K562 (cell line): ENCODE results near the gene ALAS2. TPM values are rescaled to one million over a fixed set of nuclear protein-coding genes. Genes with fewer than 3 reads are reported as not detected.

Experiments used
- ATAC-seq: fragments of 200-7000 bp; cut with Tn5 transposase; 3 replicates; pipeline ENCODE4 v1.9.1; 2020; ENCODE audit warnings: moderate library complexity
- BruUV-seq: library from RNA; stranded (reverse); fragments of 400-500 nt; replicated peaks from 2 replicates; lab custom pipeline; 2021; lab: Mats Ljungman, UMichigan
- CTCF ChIA-PET: fragments of 300-600 bp; formaldehyde crosslinking; extraction: SDS; loops from one replicate; lab custom pipeline; 2021; ENCODE audit warnings: low intra/inter-chr PET ratio; lab: Yijun Ruan, JAX
- POLR2A ChIA-PET: fragments of 300-600, 350-650 bp; sonication (Branson Sonifier 250); formaldehyde crosslinking; extraction: SDS; loops from one replicate; lab custom pipeline; 2021; ENCODE audit warnings: antibody characterized with exemption, inconsistent platforms; lab: Yijun Ruan, JAX
- DNase-seq, 4 experiments: peaks; one replicate each; pipeline versions ENCODE4 v3.0.0 to v3.0.0-alpha.2; 2011 to 2018; ENCODE audit warnings: low spot score in 3 of 4, mixed read lengths in 3 of 4; ENCODE audit errors: extremely low read depth in 1 of 4
- FAIRE-seq: peaks from 2 replicates; lab custom pipeline; 2011; peaks lifted over from hg19 to GRCh38; lab: Jason Lieb, UNC
- H2AFZ ChIP-seq: 2 replicates; pipeline ENCODE4 v1.6.0; 2011; ENCODE audit warnings: low read depth, low read length, control low read depth, inconsistent platforms
- H3K27ac ChIP-seq: fragments of 200-600 bp; 3 replicates; pipeline ENCODE4 v1.8.0; 2011; ENCODE audit warnings: low read depth, mild to moderate bottlenecking, control low read depth, inconsistent platforms, low read length, moderate library complexity, mixed read lengths; ENCODE audit errors: extremely low read depth
- H3K27me3 ChIP-seq, 2 experiments: fragments of 300-600 bp in 1 of 2; 2 replicates in 1 of 2; 3 replicates in 1 of 2; pipeline versions ENCODE4 v1.6.0 to v1.8.0; 2011; ENCODE audit warnings: inconsistent platforms in 2 of 2, low read length in 2 of 2, mild to moderate bottlenecking in 1 of 2, mixed read lengths in 1 of 2, moderate library complexity in 1 of 2; ENCODE audit not compliant: control insufficient read depth in 2 of 2, insufficient read depth in 2 of 2
- H3K36me3 ChIP-seq: fragments of 300-600 bp; 3 replicates; pipeline ENCODE4 v1.8.0; 2011; ENCODE audit warnings: mild to moderate bottlenecking, low read length, inconsistent platforms; ENCODE audit not compliant: control insufficient read depth, insufficient read depth
- H3K4me1 ChIP-seq, 2 experiments: fragments of 200-600 bp in 1 of 2; replicated peaks in 1 of 2; 2 replicates in 1 of 2; 3 replicates in 1 of 2; pipeline versions ENCODE4 v1.5.1 to v1.8.0; 2011; ENCODE audit warnings: inconsistent platforms in 2 of 2, low read length in 2 of 2, mild to moderate bottlenecking in 1 of 2, mixed read lengths in 1 of 2, moderate library complexity in 1 of 2; ENCODE audit not compliant: control insufficient read depth in 2 of 2, insufficient read depth in 2 of 2
- H3K4me2 ChIP-seq: 2 replicates; pipeline ENCODE4 v1.6.1; 2011; ENCODE audit warnings: low read length, control low read depth, inconsistent platforms, mixed read lengths; ENCODE audit not compliant: insufficient read depth
- H3K4me3 ChIP-seq: fragments of 200-600 bp; sonication (generic), shearing (Covaris generic); 2 replicates; pipeline ENCODE4 v1.5.1; 2016; ENCODE audit warnings: control low read depth, inconsistent platforms
- H3K79me2 ChIP-seq: fragments of 200-600 bp; 3 replicates; pipeline ENCODE4 v1.8.0; 2011; ENCODE audit warnings: low read length, inconsistent platforms; ENCODE audit not compliant: control insufficient read depth, insufficient read depth
- H3K9ac ChIP-seq, 2 experiments: 2 replicates each; pipeline versions ENCODE4 v1.6.0 to v1.6.1; 2011; ENCODE audit warnings: low read depth in 2 of 2, low read length in 2 of 2, control low read depth in 1 of 2, inconsistent platforms in 1 of 2, mild to moderate bottlenecking in 1 of 2, mixed read lengths in 1 of 2; ENCODE audit not compliant: insufficient read depth in 1 of 2
- H3K9me1 ChIP-seq: one replicate; pipeline ENCODE4 v1.6.0; 2011; ENCODE audit warnings: inconsistent platforms, mild to moderate bottlenecking, low read length, moderate library complexity; ENCODE audit not compliant: control insufficient read depth, insufficient read depth
- H3K9me3 ChIP-seq: replicated peaks from 2 replicates; pipeline ENCODE4 v1.5.1; 2011; ENCODE audit warnings: low read depth, low read length, inconsistent platforms; ENCODE audit not compliant: control insufficient read depth, insufficient read depth
- H4K20me1 ChIP-seq: replicated peaks from 2 replicates; pipeline ENCODE4 v1.6.1; 2011; ENCODE audit warnings: low read length, inconsistent platforms, mixed read lengths; ENCODE audit not compliant: control insufficient read depth, insufficient read depth
- E2F6 ChIP-seq, 2 experiments: IDR thresholded peaks; 2 replicates each; pipeline ENCODE4 v1.6.1; 2011; ENCODE audit warnings: borderline replicate concordance in 1 of 2, control low read depth in 1 of 2, low read depth in 1 of 2, low read length in 1 of 2, mild to moderate bottlenecking in 1 of 2, mixed read lengths in 1 of 2, moderate library complexity in 1 of 2; ENCODE audit not compliant: insufficient read depth in 1 of 2, insufficient read length in 1 of 2, poor library complexity in 1 of 2, severe bottlenecking in 1 of 2; ENCODE audit errors: extremely low read depth in 1 of 2
- JUND ChIP-seq, 2 experiments: IDR thresholded peaks; 2 replicates in 1 of 2; 3 replicates in 1 of 2; pipeline ENCODE4 v1.6.1; 2011; ENCODE audit warnings: borderline replicate concordance in 2 of 2, low read depth in 2 of 2, low read length in 2 of 2, improper control_type of control experiment in 1 of 2, missing biosample characterization in 1 of 2, missing genetic modification characterization in 1 of 2, missing genetic modification reagents in 1 of 2
- MED1 ChIP-seq: sonication (generic); formaldehyde crosslinking; IDR thresholded peaks from 2 replicates; pipeline ENCODE4 v1.8.1; 2023; ENCODE audit warnings: missing genetic modification reagents, borderline replicate concordance
- WGBS: fragments of 100-300 bp; shearing (Covaris generic); methylation state at CpG from one replicate; pipeline ENCODE4 v1.1.6; 2016; ENCODE audit warnings: low coverage, mixed read lengths; ENCODE audit not compliant: insufficient coverage; ENCODE audit errors: missing lambda C conversion rate; 5-methylcytosine and 5-hydroxymethylcytosine counted together
- in situ Hi-C: fragments of 300-500 bp; cut with MboI; formaldehyde crosslinking; loops from 4 replicates; pipeline ENCODE4 v1.15.0; 2018; ENCODE audit warnings: inconsistent platforms, mixed read lengths
- intact Hi-C: fragments of 100-400 bp; cut with micrococcal nuclease; formaldehyde crosslinking; loops from 2 replicates; pipeline ENCODE4 v1.14.2; 2022
- polyA plus RNA-seq, 8 experiments: library from polyadenylated mRNA; depleted of rRNA in 4 of 8; stranded (reverse) in 5 of 8; unstranded in 3 of 8; fragments of >200 nt; fragmentation: Nextera tagmentation in 2 of 8; fragmentation: Illumina TruSeq in 1 of 8; extraction: Ambion mirVana in 2 of 8; extraction: Trizol in 1 of 8; gene quantifications; 2 replicates each; pipeline versions ENCODE4 v1.2.1 to v1.2.3, GENCODE V29; 2011 to 2014; ENCODE audit warnings: inconsistent platforms in 1 of 8, missing spikeins in 1 of 8
- total RNA-seq, 7 experiments: library from RNA; depleted of rRNA in 6 of 7; stranded (reverse); fragments of >200 nt in 6 of 7; fragmentation: Illumina TruSeq in 2 of 7; extraction: Trizol in 2 of 7; gene quantifications; 2 replicates each; pipeline versions ENCODE4 v1.2.1 to v1.2.3, GENCODE V29; 2011 to 2021; ENCODE audit warnings: low replicate concordance in 1 of 7
- TF ChIP-seq, protein P1 (sequence below), 2 experiments: fragments of 450-650 bp in 1 of 2; sonication (generic) in 1 of 2; formaldehyde crosslinking in 1 of 2; IDR thresholded peaks in 1 of 2; conservative IDR thresholded peaks in 1 of 2; 2 replicates each; pipeline versions ENCODE4 v1.6.1 to v1.8.1; 2016 to 2023; ENCODE audit warnings: mild to moderate bottlenecking in 2 of 2, moderate library complexity in 2 of 2, inconsistent platforms in 1 of 2, missing genetic modification reagents in 1 of 2
- TF ChIP-seq, protein P2 (sequence below): fragments of 450-650 bp; IDR thresholded peaks from 2 replicates; pipeline ENCODE4 v1.6.1; 2016; ENCODE audit warnings: mild to moderate bottlenecking, moderate library complexity

The ALAS2 gene
- total and polyA plus RNA-seq, 9 of the 15 experiments (the other 6 are each of a cell fraction or from before 2014, with no cell fraction given) = 14.6 to 101 (median 33.4) TPM

DNA sequence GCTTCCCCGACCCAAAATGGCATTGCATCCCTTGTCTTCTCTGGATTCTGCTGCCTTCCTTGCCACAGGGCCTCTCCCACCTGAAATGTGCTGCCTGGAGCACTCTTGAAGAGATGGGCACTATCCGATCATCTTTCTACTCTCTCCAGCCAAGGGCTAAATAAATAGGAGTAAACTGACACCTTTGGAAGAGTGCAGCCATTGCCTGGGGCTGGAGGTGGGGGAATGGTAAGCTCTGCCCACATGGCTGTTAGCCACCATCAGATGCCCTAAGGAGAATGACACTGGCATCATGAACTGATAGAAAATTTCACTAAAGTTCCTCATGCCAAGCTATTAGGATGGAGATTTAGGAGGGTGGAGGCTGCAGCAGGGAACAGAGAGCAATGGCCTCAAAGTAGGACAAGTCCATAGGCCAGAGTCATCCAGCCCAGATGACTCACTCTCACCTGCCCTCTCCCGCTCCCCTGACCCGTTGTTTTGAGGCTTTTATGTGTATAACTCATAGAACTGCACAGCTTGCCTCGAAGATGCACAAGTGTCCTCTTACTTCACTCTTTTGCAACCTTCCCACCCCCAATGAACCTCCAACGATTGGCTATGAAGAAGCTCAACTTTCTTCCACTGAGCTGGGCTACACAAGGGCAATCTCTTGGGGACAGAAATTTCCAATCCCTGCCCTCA is 36.0 kb downstream of the ALAS2 start:
- ATAC-seq (no peak), FAIRE-seq (no peak), DNase-seq (no peak)
- BruUV-seq = no TSS peak
- no peaks in the 10 kb centered on the region for H3K9me3 ChIP-seq
- in situ Hi-C loops = no loop called here
- intact Hi-C loops = no loop called here
- no peak overlapping the region for H3K9ac ChIP-seq
- WGBS = 24% methylated on average over 6 of the region's 6 CpGs
- no peak overlapping the region for H2AFZ ChIP-seq
- H3K36me3 ChIP-seq = no peaks in the 10 kb centered on the region
- no peak overlapping the region for H3K4me3 ChIP-seq
- peaks cover 0 to 24% of the 10 kb centered on the region in 2 experiments; a peak in 2 of 5 replicates for H3K4me1 ChIP-seq
- ChIA-PET CTCF (no interaction called here), POLR2A (no interaction called here)
- no peak overlapping the region for H3K4me2 ChIP-seq
- H3K27ac ChIP-seq = no peak overlapping the region
- H4K20me1 ChIP-seq = no peaks in the 10 kb centered on the region
- no peaks in the 10 kb centered on the region for H3K9me1 ChIP-seq
- H3K27me3 ChIP-seq = 0 out of 5 replicates have a peak, but pooled peaks cover 0 to 5% of the 10 kb centered on the region in 2 experiments
- H3K79me2 ChIP-seq = no peaks in the 10 kb centered on the region
- peak; percentile 52; the same call in 1 of the 2 replicates for TF ChIP-seq JUND (IDR thresholded peaks at IDR 0.05; ENCODE audit: borderline replicate concordance, low read depth, low read length)
- no peak; the same call in 2 of the 3 replicates for TF ChIP-seq JUND (tag; IDR thresholded peaks at IDR 0.05; ENCODE audit: borderline replicate concordance, low read depth, low read length)
- peak in 1 of 2 experiments; percentile 31 for TF ChIP-seq E2F6 (IDR thresholded peaks at IDR 0.05; ENCODE audit: borderline replicate concordance in 1 of 2, extremely low read depth in 1 of 2, insufficient read depth in 1 of 2, insufficient read length in 1 of 2, low read depth in 1 of 2, low read length in 1 of 2, poor library complexity in 1 of 2, severe bottlenecking in 1 of 2)
- no peak for TF ChIP-seq MED1 (CRISPR knock-in tag)
- TF ChIP-seq, protein P1, sequence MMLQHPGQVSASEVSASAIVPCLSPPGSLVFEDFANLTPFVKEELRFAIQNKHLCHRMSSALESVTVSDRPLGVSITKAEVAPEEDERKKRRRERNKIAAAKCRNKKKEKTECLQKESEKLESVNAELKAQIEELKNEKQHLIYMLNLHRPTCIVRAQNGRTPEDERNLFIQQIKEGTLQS (IDR thresholded peaks at IDR 0.05) = peak; percentile 42; the same call in 1 of the 2 replicates
- TF ChIP-seq, protein P1 (CRISPR knock-in tag; conservative IDR thresholded peaks at IDR 0.05) = no peak
- TF ChIP-seq, protein P2, sequence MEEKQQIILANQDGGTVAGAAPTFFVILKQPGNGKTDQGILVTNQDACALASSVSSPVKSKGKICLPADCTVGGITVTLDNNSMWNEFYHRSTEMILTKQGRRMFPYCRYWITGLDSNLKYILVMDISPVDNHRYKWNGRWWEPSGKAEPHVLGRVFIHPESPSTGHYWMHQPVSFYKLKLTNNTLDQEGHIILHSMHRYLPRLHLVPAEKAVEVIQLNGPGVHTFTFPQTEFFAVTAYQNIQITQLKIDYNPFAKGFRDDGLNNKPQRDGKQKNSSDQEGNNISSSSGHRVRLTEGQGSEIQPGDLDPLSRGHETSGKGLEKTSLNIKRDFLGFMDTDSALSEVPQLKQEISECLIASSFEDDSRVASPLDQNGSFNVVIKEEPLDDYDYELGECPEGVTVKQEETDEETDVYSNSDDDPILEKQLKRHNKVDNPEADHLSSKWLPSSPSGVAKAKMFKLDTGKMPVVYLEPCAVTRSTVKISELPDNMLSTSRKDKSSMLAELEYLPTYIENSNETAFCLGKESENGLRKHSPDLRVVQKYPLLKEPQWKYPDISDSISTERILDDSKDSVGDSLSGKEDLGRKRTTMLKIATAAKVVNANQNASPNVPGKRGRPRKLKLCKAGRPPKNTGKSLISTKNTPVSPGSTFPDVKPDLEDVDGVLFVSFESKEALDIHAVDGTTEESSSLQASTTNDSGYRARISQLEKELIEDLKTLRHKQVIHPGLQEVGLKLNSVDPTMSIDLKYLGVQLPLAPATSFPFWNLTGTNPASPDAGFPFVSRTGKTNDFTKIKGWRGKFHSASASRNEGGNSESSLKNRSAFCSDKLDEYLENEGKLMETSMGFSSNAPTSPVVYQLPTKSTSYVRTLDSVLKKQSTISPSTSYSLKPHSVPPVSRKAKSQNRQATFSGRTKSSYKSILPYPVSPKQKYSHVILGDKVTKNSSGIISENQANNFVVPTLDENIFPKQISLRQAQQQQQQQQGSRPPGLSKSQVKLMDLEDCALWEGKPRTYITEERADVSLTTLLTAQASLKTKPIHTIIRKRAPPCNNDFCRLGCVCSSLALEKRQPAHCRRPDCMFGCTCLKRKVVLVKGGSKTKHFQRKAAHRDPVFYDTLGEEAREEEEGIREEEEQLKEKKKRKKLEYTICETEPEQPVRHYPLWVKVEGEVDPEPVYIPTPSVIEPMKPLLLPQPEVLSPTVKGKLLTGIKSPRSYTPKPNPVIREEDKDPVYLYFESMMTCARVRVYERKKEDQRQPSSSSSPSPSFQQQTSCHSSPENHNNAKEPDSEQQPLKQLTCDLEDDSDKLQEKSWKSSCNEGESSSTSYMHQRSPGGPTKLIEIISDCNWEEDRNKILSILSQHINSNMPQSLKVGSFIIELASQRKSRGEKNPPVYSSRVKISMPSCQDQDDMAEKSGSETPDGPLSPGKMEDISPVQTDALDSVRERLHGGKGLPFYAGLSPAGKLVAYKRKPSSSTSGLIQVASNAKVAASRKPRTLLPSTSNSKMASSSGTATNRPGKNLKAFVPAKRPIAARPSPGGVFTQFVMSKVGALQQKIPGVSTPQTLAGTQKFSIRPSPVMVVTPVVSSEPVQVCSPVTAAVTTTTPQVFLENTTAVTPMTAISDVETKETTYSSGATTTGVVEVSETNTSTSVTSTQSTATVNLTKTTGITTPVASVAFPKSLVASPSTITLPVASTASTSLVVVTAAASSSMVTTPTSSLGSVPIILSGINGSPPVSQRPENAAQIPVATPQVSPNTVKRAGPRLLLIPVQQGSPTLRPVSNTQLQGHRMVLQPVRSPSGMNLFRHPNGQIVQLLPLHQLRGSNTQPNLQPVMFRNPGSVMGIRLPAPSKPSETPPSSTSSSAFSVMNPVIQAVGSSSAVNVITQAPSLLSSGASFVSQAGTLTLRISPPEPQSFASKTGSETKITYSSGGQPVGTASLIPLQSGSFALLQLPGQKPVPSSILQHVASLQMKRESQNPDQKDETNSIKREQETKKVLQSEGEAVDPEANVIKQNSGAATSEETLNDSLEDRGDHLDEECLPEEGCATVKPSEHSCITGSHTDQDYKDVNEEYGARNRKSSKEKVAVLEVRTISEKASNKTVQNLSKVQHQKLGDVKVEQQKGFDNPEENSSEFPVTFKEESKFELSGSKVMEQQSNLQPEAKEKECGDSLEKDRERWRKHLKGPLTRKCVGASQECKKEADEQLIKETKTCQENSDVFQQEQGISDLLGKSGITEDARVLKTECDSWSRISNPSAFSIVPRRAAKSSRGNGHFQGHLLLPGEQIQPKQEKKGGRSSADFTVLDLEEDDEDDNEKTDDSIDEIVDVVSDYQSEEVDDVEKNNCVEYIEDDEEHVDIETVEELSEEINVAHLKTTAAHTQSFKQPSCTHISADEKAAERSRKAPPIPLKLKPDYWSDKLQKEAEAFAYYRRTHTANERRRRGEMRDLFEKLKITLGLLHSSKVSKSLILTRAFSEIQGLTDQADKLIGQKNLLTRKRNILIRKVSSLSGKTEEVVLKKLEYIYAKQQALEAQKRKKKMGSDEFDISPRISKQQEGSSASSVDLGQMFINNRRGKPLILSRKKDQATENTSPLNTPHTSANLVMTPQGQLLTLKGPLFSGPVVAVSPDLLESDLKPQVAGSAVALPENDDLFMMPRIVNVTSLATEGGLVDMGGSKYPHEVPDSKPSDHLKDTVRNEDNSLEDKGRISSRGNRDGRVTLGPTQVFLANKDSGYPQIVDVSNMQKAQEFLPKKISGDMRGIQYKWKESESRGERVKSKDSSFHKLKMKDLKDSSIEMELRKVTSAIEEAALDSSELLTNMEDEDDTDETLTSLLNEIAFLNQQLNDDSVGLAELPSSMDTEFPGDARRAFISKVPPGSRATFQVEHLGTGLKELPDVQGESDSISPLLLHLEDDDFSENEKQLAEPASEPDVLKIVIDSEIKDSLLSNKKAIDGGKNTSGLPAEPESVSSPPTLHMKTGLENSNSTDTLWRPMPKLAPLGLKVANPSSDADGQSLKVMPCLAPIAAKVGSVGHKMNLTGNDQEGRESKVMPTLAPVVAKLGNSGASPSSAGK = no peak
